T-helper 2 cell (primary cell): ENCODE measurements around the gene KRTAP4-7.
"Not testable (repeated sequence)": the region's sequence is repeated elsewhere in the genome, so short reads cannot be mapped to it uniquely, and the experiment has no call there.

Experiments
- DNase-seq, 5 experiments: peaks; one replicate each; pipeline versions ENCODE4 v3.0.0 to v3.0.0-alpha.2; 2012 to 2022
- total RNA-seq, 2 donors: gene quantifications; one replicate each; lab custom pipeline; 2026; lab: John Stamatoyannopoulos, UW

KRTAP4-7 gene
- 0 reads per million in 2 donors for total RNA-seq

DNA sequence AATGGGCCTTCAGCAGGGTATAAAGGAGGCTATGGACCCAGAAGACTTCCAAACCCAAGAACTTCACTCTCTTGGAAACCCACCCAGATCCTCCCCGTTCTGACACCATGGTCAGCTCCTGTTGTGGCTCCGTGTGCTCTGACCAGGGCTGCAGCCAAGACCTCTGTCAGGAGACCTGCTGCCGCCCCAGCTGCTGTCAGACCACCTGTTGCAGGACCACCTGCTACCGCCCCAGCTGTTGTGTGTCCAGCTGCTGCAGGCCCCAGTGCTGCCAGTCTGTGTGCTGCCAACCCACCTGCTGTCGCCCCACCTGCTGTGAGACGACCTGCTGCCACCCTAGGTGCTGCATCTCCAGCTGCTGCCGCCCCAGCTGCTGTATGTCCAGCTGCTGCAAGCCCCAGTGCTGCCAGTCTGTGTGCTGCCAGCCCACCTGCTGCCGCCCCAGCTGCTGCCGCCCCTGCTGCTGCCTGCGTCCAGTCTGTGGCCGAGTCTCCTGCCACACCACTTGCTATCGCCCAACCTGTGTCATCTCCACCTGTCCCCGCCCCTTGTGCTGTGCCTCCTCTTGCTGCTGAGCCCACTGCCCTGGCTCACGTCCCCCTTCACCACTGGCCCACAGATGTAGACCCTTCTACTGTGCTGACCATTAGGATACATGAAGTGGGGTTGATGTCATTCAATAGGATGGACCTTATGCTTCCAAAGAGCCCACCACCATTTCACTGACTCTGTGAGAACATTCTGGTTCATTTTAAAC, at the start of gene KRTAP4-7:
Gene KRTAP4-7 (plus strand): TSS at position 51 of the 757 bp plus-strand sequence. CDS start 57 bp downstream, at position 108.
- not testable (repeated sequence) for DNase-seq

DNA sequence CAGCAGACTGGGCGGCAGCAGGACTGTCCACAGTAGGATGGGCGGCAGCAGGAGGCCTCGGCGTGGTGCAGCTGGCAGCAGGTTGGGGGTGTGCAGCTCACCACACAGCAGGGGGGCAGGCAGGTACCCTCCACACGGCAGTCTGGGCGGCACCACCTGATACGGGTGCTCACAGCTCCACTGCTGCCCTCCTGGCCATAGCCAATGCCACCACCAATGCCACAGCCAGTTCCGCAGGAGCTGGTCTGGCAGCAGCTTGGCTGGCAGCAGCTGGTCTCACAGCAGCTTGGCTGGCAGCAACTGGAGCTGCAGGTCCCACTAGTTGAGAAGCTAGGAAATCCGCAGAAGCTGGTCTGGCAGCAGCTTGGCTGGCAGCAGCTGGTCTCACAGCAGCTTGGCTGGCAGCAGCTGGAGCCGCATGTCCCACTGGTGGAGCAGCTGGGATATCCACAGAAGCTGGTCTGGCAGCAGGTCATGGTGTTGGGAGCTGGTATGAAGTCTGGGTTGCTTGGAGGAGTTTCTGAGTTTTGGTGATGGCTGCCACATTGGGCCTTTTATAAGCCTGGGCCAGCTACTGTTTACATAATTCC, 49.5 kb upstream of the KRTAP4-7 start, which contains the start of gene KRTAP1-3:
Gene KRTAP1-3 (minus strand): TSS at position 529 of the 590 bp plus-strand sequence. CDS start 53 bp downstream, at position 476.
- DNase-seq: not testable (repeated sequence)

DNA sequence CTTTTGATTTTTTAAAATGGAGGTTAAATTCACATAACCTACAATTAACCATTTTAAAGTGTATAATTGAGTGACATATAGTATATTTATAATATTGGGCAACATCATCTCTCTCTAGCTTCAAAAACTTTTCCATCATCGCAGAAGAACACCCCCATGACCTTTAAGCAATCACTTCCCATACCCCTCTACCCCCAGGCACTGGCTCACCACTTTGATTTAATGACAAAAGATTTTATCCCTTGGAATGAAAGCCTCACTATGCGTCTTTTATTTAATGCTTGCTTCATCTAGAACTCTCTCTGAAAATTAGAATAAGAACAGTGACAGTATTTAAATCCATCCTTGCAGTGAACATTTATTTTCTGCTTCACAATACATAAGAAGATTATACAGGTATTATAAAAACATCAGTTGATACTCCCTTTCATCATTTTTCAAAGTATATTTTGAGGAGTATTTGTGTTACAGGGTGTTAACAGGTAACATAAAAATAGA, 46.0 kb upstream of the KRTAP4-7 start:
- DNase-seq: no peak

DNA sequence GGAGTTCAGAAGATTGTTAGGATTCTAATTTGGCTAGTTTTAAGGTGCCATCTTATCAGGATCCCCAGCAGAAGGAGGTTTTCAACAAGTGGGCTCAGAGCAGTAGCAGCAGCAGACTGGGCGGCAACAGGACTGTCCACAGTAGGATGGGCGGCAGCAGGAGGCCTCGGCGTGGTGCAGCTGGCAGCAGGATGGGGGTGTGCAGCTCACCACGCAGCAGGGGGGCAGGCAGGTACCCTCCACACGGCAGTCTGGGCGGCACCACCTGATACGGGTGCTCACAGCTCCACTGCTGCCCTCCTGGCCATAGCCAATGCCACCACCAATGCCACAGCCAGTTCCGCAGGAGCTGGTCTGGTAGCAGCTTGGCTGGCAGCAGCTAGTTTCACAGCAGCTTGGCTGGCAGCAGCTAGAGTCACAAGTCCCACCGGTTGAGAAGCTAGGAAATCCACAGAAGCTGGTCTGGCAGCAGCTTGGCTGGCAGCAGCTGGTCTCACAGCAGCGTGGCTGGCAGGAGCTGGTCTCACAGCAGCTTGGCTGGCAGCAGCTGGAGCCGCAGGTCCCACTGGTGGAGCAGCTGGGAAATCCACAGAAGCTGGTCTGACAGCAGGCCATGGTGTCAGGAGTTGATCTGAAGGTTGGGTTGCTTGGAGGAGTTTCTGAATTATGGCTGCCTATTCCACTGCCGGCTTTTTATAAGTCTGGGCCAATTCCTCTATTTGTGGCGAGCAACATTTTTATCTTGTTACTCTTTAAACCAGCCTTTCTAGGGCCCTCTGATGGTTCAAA, 43.0 kb upstream of the KRTAP4-7 start, which contains the start of gene KRTAP1-1:
Gene KRTAP1-1 (minus strand): TSS at position 668 of the 789 bp plus-strand sequence. CDS start 53 bp downstream, at position 615.
- not testable (repeated sequence) for DNase-seq

DNA sequence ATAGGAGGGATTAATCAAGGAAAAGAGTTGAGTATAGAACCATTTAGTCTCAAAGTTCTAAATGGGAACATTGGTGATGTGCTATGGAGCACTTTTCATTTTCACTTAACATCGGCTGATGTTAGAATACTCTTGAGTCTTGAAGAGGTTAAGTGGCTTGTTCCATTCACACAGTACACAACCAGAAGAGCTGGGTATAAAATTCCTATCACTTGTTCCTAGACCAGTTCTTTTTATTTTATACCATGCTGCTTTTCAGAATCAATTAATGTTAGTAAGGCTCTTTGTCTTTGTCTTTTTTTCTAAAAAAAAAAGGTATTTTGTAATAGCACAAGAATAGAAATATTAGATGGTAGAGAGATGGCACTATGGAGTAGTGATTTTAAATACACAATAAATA, 41.0 kb upstream of the KRTAP4-7 start:
- no peak for DNase-seq

DNA sequence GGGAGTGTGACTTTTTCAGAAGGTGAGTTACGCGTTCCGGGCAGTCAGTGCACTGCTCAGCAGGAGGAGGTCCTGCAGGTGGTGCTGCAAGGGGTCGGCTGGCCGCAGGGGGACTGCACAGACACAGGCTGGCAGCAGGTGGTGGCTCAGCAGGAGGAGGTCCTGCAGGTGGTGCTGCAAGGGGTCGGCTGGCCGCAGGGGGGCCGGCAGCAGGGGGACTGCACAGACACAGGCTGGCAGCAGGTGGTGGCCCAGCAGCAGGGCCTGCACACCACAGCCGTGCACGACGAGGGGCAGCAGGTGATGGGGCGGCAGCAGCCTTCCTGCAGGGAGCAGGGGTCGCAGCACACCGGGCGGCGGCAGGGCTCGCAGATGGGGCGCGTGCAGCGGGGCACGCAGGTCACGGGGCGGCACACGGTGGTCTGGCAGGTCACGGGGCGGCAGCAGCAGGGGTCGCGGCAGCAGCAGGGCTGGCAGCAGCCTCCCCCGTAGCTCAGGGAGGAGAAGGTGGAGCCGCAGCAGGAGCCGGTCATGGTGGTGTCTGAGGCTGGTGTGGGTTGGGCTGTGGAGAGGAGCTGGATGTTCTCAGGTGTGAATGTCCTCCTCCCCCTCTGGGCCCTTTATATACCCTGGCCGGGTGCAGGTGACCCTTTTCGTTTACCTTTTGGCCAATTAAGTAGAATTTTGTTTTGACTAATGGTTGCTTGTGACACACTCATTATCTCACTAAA, 37.0 kb upstream of the KRTAP4-7 start, which contains the start of gene KRTAP2-1:
Gene KRTAP2-1 (minus strand): TSS at position 582 of the 731 bp plus-strand sequence. CDS start 49 bp downstream, at position 533.
- DNase-seq: not testable (repeated sequence)

DNA sequence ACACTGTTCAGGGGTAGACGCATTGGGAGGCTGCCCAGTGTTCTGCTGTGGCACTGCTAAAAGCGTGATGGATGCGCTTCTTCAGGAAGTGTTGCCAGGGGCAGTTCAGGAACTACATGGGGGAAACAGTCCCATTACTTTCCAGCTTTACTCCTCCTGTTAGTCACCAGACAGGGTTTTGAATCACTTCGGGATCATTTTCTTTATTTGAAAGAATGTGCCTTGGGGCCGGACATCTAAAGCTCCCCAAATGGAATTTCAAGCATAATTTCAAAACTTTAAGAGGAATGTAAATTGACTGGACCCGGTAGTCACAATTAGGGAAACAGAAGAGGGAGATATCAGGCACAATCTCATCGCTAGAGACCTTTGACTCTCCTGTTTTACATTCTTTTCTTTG, 35.5 kb upstream of the KRTAP4-7 start:
- DNase-seq: no peak

DNA sequence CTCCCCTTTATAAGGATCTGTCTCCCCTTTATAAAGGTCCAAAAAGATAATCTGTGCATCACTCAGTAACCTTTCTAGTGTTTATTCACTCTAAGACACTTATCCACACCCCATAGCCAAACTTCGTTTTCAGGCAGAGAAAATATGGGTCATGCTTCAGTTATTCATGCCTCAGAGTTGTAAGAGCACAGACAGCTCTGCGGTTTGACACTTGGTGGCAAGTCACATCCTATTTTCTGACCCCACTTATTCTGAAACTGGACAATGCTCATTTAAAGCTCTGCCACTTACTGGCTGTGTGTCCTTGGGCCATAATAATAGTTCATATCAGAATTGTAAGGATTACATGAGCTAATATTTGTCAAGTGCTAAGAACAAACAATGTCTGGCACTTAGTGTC, 34.8 kb upstream of the KRTAP4-7 start:
- DNase-seq: no peak

DNA sequence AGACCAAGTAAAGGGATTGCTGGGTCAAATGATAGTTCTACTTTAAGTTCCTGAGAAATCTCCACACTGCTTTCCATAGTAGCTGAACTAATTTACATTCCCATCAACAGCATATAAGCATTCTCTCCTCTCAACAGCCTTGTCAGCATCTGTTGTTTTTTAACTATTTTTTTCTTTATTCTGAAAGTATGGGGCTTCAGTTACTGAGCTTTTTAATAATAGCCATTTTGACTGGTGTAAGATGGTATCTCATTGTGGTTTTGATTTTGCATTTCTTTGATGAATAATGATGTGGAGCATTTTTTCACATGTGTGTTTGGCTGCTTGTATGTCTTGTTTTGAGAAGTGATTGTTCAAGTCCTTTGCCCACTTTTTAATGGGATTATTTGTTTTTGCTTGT, 31.4 kb upstream of the KRTAP4-7 start:
- DNase-seq: no peak

DNA sequence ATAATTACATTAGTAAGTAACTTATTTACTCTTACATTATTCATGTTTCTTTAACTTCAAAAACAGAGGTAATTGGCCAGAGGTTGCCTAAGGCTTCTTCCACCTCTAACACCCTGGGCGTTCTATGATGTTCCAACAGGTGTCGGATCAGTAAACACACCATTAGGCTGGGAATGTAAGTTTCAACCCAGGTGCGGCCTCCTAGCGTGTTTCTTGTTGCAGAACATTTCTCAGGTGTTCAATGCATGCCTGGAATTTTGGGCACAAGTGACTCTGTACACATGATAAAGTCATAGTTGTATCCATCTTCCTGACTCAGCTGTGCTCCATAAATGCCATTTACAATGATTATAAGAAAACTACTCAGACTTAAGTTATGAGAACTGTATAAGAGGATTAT, 29.9 kb upstream of the KRTAP4-7 start:
- DNase-seq: no peak

DNA sequence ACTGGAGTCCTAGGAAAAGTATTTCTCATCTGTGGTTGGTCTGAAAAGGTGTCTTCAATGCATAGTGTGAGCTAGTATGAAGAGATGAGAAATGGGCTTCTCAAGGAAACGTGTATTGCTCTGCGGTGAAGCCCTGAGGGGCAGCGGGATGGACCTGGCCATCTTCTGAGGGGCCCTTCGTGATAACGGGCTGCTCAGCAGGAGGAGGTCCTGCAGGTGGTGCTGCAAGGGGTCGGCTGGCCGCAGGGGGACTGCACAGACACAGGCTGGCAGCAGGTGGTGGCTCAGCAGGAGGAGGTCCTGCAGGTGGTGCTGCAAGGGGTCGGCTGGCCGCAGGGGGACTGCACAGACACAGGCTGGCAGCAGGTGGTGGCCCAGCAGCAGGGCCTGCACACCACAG, 29.4 kb upstream of the KRTAP4-7 start:
- DNase-seq: not testable (repeated sequence)

DNA sequence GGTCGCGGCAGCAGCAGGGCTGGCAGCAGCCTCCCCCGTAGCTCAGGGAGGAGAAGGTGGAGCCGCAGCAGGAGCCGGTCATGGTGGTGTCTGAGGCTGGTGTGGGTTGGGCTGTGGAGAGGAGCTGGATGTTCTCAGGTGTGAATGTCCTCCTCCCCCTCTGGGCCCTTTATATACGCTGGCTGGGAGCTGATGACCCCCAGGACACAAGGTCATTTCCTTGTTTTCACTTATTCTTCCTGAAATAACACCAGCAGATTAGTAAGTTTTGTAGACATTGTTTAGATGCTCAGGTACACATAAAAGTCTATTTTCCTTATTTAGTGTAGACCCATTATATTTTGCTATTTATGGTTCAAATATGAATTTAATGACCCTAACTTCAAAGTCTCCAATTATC, 28.8 kb upstream of the KRTAP4-7 start, which contains the start of gene KRTAP2-2:
Gene KRTAP2-2 (minus strand): TSS at position 101 of the 400 bp plus-strand sequence. CDS start 19 bp downstream, at position 82.
- not testable (repeated sequence) for DNase-seq

DNA sequence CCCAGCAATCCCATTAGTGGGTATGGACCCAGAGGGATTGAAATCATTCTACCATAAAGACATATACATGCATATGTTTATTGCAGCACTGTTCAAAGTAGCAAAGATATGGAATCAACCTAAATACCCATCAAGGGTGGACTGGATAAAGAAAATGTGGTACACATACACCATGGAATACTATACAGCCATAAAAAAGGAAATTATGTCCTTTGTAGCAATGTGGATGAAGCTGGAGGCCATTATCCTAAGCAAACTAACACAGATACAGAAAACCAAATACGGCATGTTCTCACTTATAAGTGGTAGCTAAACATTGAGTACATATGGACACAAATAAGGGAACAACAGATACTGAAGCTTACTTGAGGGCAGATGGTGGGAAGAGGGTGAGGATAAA, 26.4 kb upstream of the KRTAP4-7 start:
- no peak for DNase-seq

DNA sequence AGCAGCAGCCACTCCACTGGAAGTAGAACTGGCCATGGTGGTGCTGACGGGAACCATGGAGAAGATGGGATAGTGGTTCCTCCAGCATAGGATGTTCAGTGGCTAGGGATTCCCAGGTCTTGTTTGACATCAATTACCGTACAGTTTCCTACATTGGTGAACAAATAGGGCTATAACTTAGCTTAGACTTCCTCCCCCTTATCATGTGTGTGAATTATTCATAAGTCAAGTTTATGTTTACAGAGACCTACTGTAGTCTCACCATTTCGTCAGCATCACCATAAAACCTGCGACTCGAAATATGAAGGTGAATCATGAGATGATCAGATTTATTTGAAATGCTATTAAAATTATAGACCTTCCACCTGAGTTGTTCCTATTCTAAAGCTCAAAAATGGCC, 25.2 kb upstream of the KRTAP4-7 start:
- no peak for DNase-seq

DNA sequence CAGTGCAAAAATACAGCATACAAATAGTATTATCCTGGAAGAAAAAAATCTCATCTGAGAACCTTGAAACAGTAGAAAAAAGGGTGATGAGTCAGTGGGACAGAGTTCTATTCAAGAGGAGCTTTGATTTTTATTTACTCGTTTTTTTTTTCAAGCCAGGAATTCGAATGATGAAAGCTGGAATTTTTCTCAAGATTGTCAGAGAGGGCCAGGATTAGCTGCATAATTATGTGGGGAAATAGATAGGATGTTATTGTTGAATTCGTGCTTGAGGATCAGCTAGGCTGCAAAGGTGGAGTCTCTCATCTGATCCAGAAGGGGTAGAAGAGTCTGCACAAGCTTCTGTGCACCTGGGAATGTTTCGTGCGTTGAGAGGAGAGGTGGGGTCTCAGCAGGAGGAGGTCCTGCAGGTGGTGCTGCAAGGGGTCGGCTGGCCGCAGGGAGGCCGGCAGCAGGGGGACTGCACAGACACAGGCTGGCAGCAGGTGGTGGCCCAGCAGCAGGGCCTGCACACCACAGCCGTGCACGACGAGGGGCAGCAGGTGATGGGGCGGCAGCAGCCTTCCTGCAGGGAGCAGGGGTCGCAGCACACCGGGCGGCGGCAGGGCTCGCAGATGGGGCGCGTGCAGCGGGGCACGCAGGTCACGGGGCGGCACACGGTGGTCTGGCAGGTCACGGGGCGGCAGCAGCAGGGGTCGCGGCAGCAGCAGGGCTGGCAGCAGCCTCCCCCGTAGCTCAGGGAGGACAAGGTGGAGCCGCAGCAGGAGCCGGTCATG, 24.5 kb upstream of the KRTAP4-7 start:
- not testable (repeated sequence) for DNase-seq

DNA sequence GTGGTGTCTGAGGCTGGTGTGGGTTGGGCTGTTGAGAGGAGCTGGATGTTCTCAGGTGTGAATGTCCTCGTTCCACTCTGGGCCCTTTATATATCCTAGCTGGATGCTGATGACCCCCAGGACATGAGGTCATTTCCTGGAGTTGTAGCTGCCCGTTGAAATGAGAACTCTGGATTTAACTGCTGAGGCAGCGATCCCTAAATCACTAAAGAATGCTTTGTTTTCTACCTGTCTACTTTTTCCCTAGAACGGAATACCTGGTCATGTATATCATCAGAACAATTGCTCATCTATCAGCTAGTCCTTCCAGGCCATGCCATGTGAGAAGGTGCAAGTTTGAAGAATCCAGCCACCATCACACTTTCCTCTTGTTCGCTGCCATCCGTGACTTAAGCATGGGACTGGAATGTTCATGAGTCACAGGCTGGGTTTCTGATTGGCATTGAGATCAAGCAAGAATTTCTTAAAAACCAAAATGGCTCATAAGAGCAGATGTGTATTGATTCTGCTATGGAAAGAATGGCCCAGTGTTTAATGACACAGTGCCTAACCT, 23.8 kb upstream of the KRTAP4-7 start, which contains the start of gene KRTAP2-3:
Gene KRTAP2-3 (minus strand): TSS at position 63 of the 553 bp plus-strand sequence. CDS start 64 bp downstream, outside the sequence.
- no peak for DNase-seq

DNA sequence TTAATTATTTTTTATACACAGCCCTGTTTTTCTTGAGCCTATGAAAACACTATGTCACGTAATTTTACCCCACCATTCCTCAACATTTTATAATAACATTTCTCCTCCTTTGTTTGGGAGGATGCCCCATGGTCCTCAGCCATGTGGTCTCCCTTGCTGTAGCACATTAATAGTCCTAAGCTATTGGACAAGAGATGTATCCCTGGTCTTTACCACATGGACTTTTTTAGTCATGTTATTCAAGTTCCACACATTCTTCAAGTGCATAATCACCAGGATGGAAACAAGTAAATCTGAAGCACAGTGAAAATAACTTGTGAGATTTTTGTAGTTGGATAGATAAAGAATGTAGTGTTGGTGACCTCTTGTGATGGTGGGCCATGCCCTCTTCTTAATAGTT, 22.0 kb upstream of the KRTAP4-7 start:
- DNase-seq: no peak

DNA sequence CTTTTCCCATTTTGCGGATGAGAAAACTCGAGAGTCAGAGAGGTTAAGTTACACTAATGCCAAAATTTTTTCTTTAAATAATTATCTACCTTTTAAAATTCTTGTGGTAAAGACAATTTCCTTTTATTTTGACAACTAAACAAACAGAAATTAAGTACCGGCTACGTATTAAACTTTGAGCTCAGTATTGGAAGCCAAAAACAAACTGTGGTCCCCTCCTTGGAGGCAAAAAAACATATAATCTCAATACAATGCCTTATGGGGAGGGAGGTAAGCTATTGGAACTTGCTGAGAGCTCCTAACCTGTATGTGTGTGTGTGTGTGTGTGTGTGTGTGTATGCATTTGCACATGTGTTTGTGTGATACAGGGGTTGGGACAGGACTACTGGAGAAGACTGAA, 20.5 kb upstream of the KRTAP4-7 start:
- no peak for DNase-seq

DNA sequence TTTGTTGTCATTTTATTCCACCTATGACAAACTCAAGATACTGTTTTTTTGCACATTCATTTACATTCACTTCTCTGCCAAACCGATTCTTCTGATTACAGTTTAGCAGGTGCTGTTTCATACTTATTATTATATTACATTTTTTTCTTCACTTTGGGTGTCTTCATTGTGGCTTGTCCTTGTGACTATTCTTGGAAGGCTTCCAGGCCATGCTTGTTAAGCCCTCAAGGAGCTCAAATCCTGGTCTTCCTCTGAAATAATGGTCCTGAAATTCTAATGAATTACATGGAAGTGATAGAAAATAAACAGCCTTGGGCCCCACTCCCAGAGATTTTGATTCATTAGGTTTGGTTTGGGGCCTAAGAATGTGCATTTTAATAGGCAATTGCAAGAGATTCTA, 19.6 kb upstream of the KRTAP4-7 start:
- no peak for DNase-seq

DNA sequence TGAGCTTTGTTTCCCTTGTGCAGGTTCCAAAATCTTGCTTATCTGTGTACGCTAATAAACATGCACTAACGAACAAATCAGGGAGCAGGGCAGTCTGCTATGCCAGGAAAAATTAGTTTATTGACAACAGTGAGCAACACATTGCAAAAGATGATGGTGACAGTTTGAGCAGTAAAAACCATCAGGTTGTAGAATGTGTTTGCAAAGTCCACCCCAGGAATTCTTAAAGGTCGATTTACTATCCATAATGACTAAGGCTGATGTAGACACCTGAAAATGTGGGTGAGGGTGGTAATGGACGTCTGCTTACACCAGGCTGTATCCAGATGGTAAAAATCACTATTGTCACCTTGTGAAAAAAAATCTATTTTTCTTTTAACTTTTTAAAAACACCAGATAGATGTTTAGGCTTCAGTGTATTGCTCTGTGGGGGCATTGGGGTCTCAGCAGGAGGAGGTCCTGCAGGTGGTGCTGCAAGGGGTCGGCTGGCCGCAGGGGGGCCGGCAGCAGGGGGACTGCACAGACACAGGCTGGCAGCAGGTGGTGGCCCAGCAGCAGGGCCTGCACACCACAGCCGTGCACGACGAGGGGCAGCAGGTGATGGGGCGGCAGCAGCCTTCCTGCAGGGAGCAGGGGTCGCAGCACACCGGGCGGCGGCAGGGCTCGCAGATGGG, 18.8 kb upstream of the KRTAP4-7 start:
- DNase-seq: not testable (repeated sequence)
